PFSK-1 (cell line): ENCODE data around the gene ZNF616.

Experiments
- FOXP2 ChIP-seq: optimal IDR thresholded peaks from 2 replicates; pipeline ENCODE3; 2011; ENCODE audit warnings: borderline replicate concordance, control low read depth, inconsistent platforms; ENCODE audit not compliant: insufficient read depth; ENCODE audit errors: extremely low read length, extremely low read depth
- POLR2AphosphoS5 ChIP-seq: IDR thresholded peaks from 2 replicates; pipeline ENCODE4 v1.6.1; 2012; ENCODE audit warnings: low read depth, mild to moderate bottlenecking, control low read depth, low read length, moderate library complexity
- SIN3A ChIP-seq: IDR thresholded peaks from 2 replicates; pipeline ENCODE4 v1.6.1; 2012; ENCODE audit warnings: mild to moderate bottlenecking, low read length, moderate library complexity, borderline replicate concordance; ENCODE audit not compliant: insufficient read depth
- TAF1 ChIP-seq: IDR thresholded peaks from 2 replicates; pipeline ENCODE4 v1.6.1; 2012; ENCODE audit warnings: low read length, control low read depth, borderline replicate concordance; ENCODE audit not compliant: insufficient read depth
- TF ChIP-seq, protein P1 (sequence below), 2 experiments: IDR thresholded peaks; 2 replicates each; pipeline versions ENCODE4 v1.6.1 to v1.8.0; 2011 to 2012; ENCODE audit warnings: low read depth in 2 of 2, low read length in 2 of 2, control low read depth in 1 of 2, inconsistent platforms in 1 of 2, mild to moderate bottlenecking in 1 of 2, moderate library complexity in 1 of 2; ENCODE audit not compliant: insufficient read depth in 1 of 2

ZNF616 gene

DNA sequence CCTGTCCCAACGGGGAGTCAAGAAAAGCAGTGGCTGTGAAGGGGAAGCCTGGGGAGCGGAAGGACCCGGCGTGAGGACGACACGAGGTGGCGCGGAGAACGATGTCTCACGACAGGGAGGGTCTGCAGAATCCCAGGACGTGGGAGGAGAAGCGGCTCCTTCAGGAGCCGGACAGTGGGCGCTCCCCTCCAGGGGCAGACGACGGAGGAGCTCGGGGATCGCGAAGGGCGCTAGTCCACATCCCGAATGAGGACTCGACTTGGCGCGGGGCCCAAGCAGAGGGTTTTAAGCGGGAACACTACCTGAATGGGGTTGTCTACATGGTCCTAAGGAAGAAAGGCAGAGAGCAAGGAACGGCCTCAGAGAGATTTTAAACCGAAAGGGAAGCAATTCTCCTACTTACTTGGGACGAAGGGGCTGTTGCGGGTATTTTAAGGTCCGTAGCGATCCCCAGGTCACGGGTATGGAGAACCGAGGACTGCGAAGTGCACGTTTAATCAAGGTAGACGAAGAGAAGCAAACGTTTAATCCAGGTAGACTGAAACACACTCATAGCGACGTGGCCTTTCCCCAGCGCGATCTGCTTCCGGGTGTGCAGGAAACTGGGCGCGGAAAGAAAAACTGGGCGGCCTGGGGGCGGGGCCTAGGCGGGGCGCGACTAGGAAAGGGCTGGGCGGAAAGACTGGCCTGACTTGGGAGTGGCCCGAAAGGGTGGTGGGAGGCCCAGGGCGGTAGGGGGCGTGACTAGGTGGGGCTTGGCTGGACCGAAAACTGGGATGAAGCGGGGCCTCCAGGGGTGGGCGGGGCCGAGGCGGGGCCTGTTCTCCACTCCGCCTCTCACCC, 44.3 kb downstream of the ZNF616 start, which contains the start of gene ZNF841:
Gene ZNF841, minus strand, starts transcription at position 594 of the 843 bp plus-strand sequence. CDS start 10,964 bp downstream, outside the sequence.
- TF ChIP-seq TAF1 (peak; percentile 47; the same call in 1 of the 2 replicates), SIN3A (0 out of 2 replicates have a peak, but pooled peaks have one; percentile 4), POLR2AphosphoS5 (peak; percentile 84; the same call in 1 of the 2 replicates), FOXP2 (no peak)
- TF ChIP-seq, protein P1, sequence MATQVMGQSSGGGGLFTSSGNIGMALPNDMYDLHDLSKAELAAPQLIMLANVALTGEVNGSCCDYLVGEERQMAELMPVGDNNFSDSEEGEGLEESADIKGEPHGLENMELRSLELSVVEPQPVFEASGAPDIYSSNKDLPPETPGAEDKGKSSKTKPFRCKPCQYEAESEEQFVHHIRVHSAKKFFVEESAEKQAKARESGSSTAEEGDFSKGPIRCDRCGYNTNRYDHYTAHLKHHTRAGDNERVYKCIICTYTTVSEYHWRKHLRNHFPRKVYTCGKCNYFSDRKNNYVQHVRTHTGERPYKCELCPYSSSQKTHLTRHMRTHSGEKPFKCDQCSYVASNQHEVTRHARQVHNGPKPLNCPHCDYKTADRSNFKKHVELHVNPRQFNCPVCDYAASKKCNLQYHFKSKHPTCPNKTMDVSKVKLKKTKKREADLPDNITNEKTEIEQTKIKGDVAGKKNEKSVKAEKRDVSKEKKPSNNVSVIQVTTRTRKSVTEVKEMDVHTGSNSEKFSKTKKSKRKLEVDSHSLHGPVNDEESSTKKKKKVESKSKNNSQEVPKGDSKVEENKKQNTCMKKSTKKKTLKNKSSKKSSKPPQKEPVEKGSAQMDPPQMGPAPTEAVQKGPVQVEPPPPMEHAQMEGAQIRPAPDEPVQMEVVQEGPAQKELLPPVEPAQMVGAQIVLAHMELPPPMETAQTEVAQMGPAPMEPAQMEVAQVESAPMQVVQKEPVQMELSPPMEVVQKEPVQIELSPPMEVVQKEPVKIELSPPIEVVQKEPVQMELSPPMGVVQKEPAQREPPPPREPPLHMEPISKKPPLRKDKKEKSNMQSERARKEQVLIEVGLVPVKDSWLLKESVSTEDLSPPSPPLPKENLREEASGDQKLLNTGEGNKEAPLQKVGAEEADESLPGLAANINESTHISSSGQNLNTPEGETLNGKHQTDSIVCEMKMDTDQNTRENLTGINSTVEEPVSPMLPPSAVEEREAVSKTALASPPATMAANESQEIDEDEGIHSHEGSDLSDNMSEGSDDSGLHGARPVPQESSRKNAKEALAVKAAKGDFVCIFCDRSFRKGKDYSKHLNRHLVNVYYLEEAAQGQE (IDR thresholded peaks at IDR 0.05; ENCODE audit: insufficient read depth in 1 of 2, low read depth in 2 of 2, low read length in 2 of 2), result no peak; a peak in 1 of 4 replicates

DNA sequence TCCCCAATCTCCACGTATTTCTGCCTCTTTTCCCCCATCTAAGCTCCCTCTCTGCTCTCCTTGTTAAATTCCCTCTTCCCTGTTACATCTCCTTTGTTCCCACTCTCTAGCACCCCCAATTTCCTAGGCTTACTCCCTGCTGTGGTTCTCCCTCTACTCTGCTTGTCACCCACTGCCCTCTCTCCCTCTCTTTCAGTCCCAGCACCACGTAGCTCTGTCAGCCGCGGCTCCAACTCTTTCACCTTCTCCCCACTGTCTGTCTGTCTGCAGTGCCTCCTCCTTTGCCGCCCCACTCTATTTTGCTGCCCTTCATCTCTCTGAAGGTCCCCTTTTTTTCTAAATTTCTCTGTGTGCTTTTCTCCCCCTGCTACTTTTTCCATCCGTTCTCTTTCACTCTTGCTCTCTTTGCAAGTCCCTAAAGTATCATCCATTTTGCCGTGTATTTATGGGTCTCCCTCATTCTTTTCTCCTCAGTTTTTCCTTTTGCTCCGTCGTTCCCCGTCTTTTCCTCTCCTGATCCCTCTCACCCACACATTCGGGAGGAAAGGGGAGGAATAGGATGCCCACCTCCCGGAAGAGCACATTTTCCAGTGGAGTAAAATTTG, 45.1 kb downstream of the ZNF616 start:
- no peak for TF ChIP-seq SIN3A
- TF ChIP-seq FOXP2, result no peak
- no peak for TF ChIP-seq TAF1
- TF ChIP-seq, protein P1 (IDR thresholded peaks at IDR 0.05; ENCODE audit: insufficient read depth in 1 of 2, low read depth in 2 of 2, low read length in 2 of 2), result no peak
- TF ChIP-seq POLR2AphosphoS5, result no peak

DNA sequence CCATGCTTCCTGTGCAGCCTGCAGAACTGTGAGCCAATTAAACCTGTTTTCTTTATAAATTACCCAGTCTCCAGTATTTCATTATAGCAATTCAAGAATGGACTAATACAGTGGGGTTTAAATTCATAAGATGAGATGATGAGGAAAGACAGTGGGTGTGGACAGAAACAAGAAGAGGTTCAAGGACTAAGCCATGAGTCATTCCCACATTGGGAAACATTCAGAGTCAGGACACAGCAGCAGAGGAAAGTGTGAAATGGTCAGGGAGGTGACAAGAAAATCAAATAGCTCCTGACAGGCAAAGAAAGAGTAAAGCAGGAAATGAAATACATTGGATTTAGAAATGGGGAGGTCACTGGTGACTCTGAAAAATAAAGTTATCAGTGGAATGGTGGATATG, 53.3 kb downstream of the ZNF616 start:
- no peak for TF ChIP-seq POLR2AphosphoS5
- no peak for TF ChIP-seq FOXP2
- TF ChIP-seq TAF1, result no peak
- TF ChIP-seq SIN3A, result no peak
- TF ChIP-seq, protein P1 (IDR thresholded peaks at IDR 0.05; ENCODE audit: insufficient read depth in 1 of 2, low read depth in 2 of 2, low read length in 2 of 2), result no peak

DNA sequence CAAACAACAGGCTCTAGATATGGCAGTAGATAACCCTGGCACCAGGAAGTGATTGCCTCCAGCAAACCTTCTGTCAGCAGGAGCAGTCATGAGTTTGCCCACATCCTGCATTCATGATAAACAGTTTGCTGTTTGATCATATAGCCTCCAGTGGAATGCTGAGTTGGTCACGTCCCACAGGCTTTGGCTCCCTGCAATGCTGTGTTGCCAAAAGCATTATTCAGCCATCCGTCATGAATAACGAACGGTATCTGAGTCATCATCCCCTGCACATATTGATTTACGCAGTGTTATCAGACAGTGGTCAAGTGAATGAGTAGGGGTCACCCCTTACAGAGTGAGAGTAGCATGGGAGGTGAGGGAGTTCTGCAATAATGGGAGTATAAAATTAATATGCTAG, 69.2 kb downstream of the ZNF616 start:
- TF ChIP-seq, protein P1 (IDR thresholded peaks at IDR 0.05; ENCODE audit: insufficient read depth in 1 of 2, low read depth in 2 of 2, low read length in 2 of 2), result no peak
- no peak for TF ChIP-seq TAF1
- TF ChIP-seq SIN3A, result no peak
- TF ChIP-seq FOXP2, result no peak
- no peak for TF ChIP-seq POLR2AphosphoS5
